GM21367 (cell line): ENCODE measurements around the gene OR8B4.
"Not testable (repeated sequence)": the region's sequence is repeated elsewhere in the genome, so short reads cannot be mapped to it uniquely, and the experiment has no call there.

Experiments
- ATAC-seq: cut with Tn5 transposase; IDR thresholded peaks from one replicate; pipeline ENCODE4 v1.9.1; 2021; ENCODE audit not compliant: unreplicated experiment

The OR8B4 gene

GRCh38 chr11:124424384-124424921 lies at the start of gene OR8B4:
TSS of gene OR8B4 (minus strand) at chr11:124424871. CDS start at chr11:124424871, 0 bp downstream.
- ATAC-seq, result no peak

- no peak for ATAC-seq
Observed at GRCh38 chr11:124474079-124474478, 49.4 kb upstream of the OR8B4 start.

- ATAC-seq, result no peak
Observed at GRCh38 chr11:124473476-124473875, 48.8 kb upstream of the OR8B4 start.

- no peak for ATAC-seq
Observed at GRCh38 chr11:124470561-124471227, 46.0 kb upstream of the OR8B4 start.

GRCh38 chr11:124467381-124467927 lies 42.8 kb upstream of the OR8B4 start:
- ATAC-seq, result no peak

- ATAC-seq, result no peak
Observed at GRCh38 chr11:124465368-124465767, 40.7 kb upstream of the OR8B4 start.

- ATAC-seq, result no peak
Observed at GRCh38 chr11:124463990-124464389, 39.3 kb upstream of the OR8B4 start.

GRCh38 chr11:124463324-124463723 lies 38.7 kb upstream of the OR8B4 start:
- ATAC-seq, result no peak

GRCh38 chr11:124460459-124460858 lies 35.8 kb upstream of the OR8B4 start:
- no peak for ATAC-seq

- ATAC-seq, result not testable (repeated sequence)
Observed at GRCh38 chr11:124459379-124459778, 34.7 kb upstream of the OR8B4 start.

GRCh38 chr11:124454552-124454951 lies 29.9 kb upstream of the OR8B4 start:
- no peak for ATAC-seq

- ATAC-seq, result no peak
Observed at GRCh38 chr11:124446916-124447315, 22.2 kb upstream of the OR8B4 start.

- ATAC-seq, result no peak
Observed at GRCh38 chr11:124445646-124446150, 21.0 kb upstream of the OR8B4 start, which contains the start of gene OR8B8. TSS of gene OR8B8 (minus strand) at chr11:124445696. CDS start at chr11:124441085, 4,611 bp downstream.

- ATAC-seq, result no peak
Observed at GRCh38 chr11:124442847-124443246, 18.2 kb upstream of the OR8B4 start.

GRCh38 chr11:124442442-124442841 lies 17.8 kb upstream of the OR8B4 start:
- ATAC-seq, result no peak

GRCh38 chr11:124441519-124441918 lies 16.8 kb upstream of the OR8B4 start:
- no peak for ATAC-seq

- no peak for ATAC-seq
Observed at GRCh38 chr11:124441081-124441480, 16.4 kb upstream of the OR8B4 start.

- no peak for ATAC-seq
Observed at GRCh38 chr11:124440608-124441007, 15.9 kb upstream of the OR8B4 start.

- ATAC-seq, result no peak
Observed at GRCh38 chr11:124434699-124435098, 10.0 kb upstream of the OR8B4 start.

GRCh38 chr11:124429599-124429998 lies 4.9 kb upstream of the OR8B4 start:
- ATAC-seq, result no peak

GRCh38 chr11:124421043-124421442 lies 3.6 kb downstream of the OR8B4 start:
- no peak for ATAC-seq

GRCh38 chr11:124415356-124415923 lies 9.2 kb downstream of the OR8B4 start:
- ATAC-seq, result no peak
